ENCODE results near the gene ACSM6. TPM values are rescaled to one million over a fixed set of nuclear protein-coding genes. Genes with fewer than 3 reads are reported as not detected.

ACSM6 gene
- total RNA-seq, 2 donors from 2014 or later = not detected

GRCh38 chr10:95267251-95267650 lies 73.2 kb downstream of the ACSM6 start:
- DNase-seq (ENCODE audit: low spot score) (no peak), ATAC-seq (ENCODE audit: insufficient number of reproducible peaks, low FRiP score, low read depth) (no peak)
- Histone ChIP-seq H3K4me1 (ENCODE audit: control insufficient read depth in 1 of 2, low read depth in 2 of 2) (peaks cover 29 to 77% of the 10 kb centered on the region in 2 donors), H3K4me3 (no peak overlapping the region), H3K27me3 (replicated peaks; ENCODE audit: insufficient read depth) (no peaks in the 10 kb centered on the region), H3K9me3 (no peaks in the 10 kb centered on the region), H3K27ac (peak overlapping the region; percentile 86 to 89), H3K36me3 (peaks cover 25% of the 10 kb centered on the region)
- no peak for TF ChIP-seq CTCF (IDR thresholded peaks at IDR 0.05)

GRCh38 chr10:95268438-95268837 lies 74.4 kb downstream of the ACSM6 start:
- Histone ChIP-seq H3K4me3 (peak overlapping the region; percentile 16), H3K9me3 (no peaks in the 10 kb centered on the region), H3K4me1 (ENCODE audit: control insufficient read depth in 1 of 2, low read depth in 2 of 2) (peaks cover 33 to 79% of the 10 kb centered on the region in 2 donors), H3K36me3 (peaks cover 17% of the 10 kb centered on the region), H3K27ac (peak overlapping the region; percentile 86 to 89), H3K27me3 (replicated peaks; ENCODE audit: insufficient read depth) (no peaks in the 10 kb centered on the region)
- TF ChIP-seq CTCF (IDR thresholded peaks at IDR 0.05) = no peak
- ATAC-seq (ENCODE audit: insufficient number of reproducible peaks, low FRiP score, low read depth) (peak; percentile 54), DNase-seq (ENCODE audit: low spot score) (no peak)

GRCh38 chr10:95273393-95274312 lies 79.6 kb downstream of the ACSM6 start:
- Histone ChIP-seq H3K4me1 (ENCODE audit: control insufficient read depth in 1 of 2, low read depth in 2 of 2) (peaks cover 51 to 81% of the 10 kb centered on the region in 2 donors), H3K27me3 (replicated peaks; ENCODE audit: insufficient read depth) (no peaks in the 10 kb centered on the region), H3K4me3 (peak overlapping the region; percentile 47), H3K9me3 (no peaks in the 10 kb centered on the region), H3K36me3 (peaks cover 9% of the 10 kb centered on the region), H3K27ac (peak overlapping the region; percentile 84 to 86)
- TF ChIP-seq CTCF (IDR thresholded peaks at IDR 0.05) = no peak
- ATAC-seq (ENCODE audit: insufficient number of reproducible peaks, low FRiP score, low read depth) = no peak
- DNase-seq (ENCODE audit: low spot score) = no peak

- H3K9me3 ChIP-seq = no peaks in the 10 kb centered on the region
- H3K27ac ChIP-seq = peak overlapping the region; percentile 84 to 86
- no peaks in the 10 kb centered on the region for H3K27me3 ChIP-seq (replicated peaks; ENCODE audit: insufficient read depth)
- no peak for TF ChIP-seq CTCF (IDR thresholded peaks at IDR 0.05)
- ATAC-seq (ENCODE audit: insufficient number of reproducible peaks, low FRiP score, low read depth) (no peak), DNase-seq (ENCODE audit: low spot score) (no peak)
- peaks cover 58 to 89% of the 10 kb centered on the region in 2 donors for H3K4me1 ChIP-seq (ENCODE audit: control insufficient read depth in 1 of 2, low read depth in 2 of 2)
- H3K4me3 ChIP-seq = peak overlapping the region; percentile 21
- H3K36me3 ChIP-seq = peaks cover 3% of the 10 kb centered on the region
Observed at GRCh38 chr10:95275726-95276366, 81.8 kb downstream of the ACSM6 start.
